CD4-positive, CD25-positive, alpha-beta regulatory T cell (primary cell): ENCODE data around the gene ETDC. TPM values are rescaled to one million over a fixed set of nuclear protein-coding genes. Genes with fewer than 3 reads are reported as not detected.
"Not testable (repeated sequence)": the region's sequence is repeated elsewhere in the genome, so short reads cannot be mapped to it uniquely, and the experiment has no call there.

ENCODE experiments used
- ATAC-seq, 2 donors: fragments of 150-1000 bp; cut with Tn5 transposase; one replicate each; pipeline ENCODE4 v1.10.0; 2021; ENCODE audit warnings: low read depth in 2 of 2, moderate number of reproducible peaks in 2 of 2, moderate library complexity in 1 of 2
- DNase-seq, 3 donors: peaks; one replicate each; pipeline versions ENCODE4 v3.0.0 to v3.0.0-alpha.2; 2012 to 2022; ENCODE audit warnings: mixed read lengths in 1 of 3
- H3K27ac ChIP-seq: one replicate; pipeline ENCODE4 v1.7.0; 2013; ENCODE audit warnings: mild to moderate bottlenecking, low read length; ENCODE audit not compliant: insufficient read depth, poor library complexity, severe bottlenecking
- H3K27me3 ChIP-seq: one replicate; pipeline ENCODE4 v1.7.0; 2013; ENCODE audit warnings: low read length; ENCODE audit not compliant: control insufficient read depth, insufficient read depth
- H3K36me3 ChIP-seq: one replicate; pipeline ENCODE4 v1.7.0; 2013; ENCODE audit warnings: mild to moderate bottlenecking, low read length, moderate library complexity; ENCODE audit not compliant: control insufficient read depth, insufficient read depth
- H3K4me1 ChIP-seq: 2 replicates; pipeline ENCODE4 v1.7.0; 2013; ENCODE audit warnings: mild to moderate bottlenecking, low read length; ENCODE audit not compliant: insufficient read depth, control insufficient read depth, poor library complexity, severe bottlenecking
- H3K4me3 ChIP-seq: one replicate; pipeline ENCODE4 v1.7.0; 2013; ENCODE audit warnings: low read depth, mild to moderate bottlenecking, low read length, moderate library complexity
- H3K9me3 ChIP-seq, 2 experiments: 1 replicate in 1 of 2; 2 replicates in 1 of 2; pipeline ENCODE4 v1.7.0; 2013; ENCODE audit warnings: low read length in 2 of 2, mild to moderate bottlenecking in 1 of 2, moderate library complexity in 1 of 2; ENCODE audit not compliant: control insufficient read depth in 2 of 2
- H3K27ac Mint-ChIP-seq, 3 donors: one replicate each; pipeline ENCODE4 v1.8.0; 2020 to 2022; ENCODE audit warnings: mild to moderate bottlenecking in 3 of 3, mixed read lengths in 3 of 3, moderate library complexity in 2 of 3
- H3K27me3 Mint-ChIP-seq: one replicate; pipeline ENCODE4 v1.8.0; 2022; ENCODE audit warnings: mild to moderate bottlenecking, mixed read lengths
- H3K36me3 Mint-ChIP-seq: one replicate; pipeline ENCODE4 v1.8.0; 2020; ENCODE audit warnings: mixed read lengths
- H3K4me1 Mint-ChIP-seq, 4 donors: one replicate each; pipeline ENCODE4 v1.8.0; 2020 to 2022; ENCODE audit warnings: mixed read lengths in 4 of 4, mild to moderate bottlenecking in 1 of 4
- H3K4me3 Mint-ChIP-seq, 4 donors: one replicate each; pipeline ENCODE4 v1.8.0; 2020 to 2022; ENCODE audit warnings: mild to moderate bottlenecking in 4 of 4, mixed read lengths in 4 of 4, moderate library complexity in 3 of 4
- H3K9me3 Mint-ChIP-seq, 7 donors: one replicate each; pipeline ENCODE4 v1.8.0; 2020 to 2022; ENCODE audit warnings: mixed read lengths in 7 of 7, mild to moderate bottlenecking in 3 of 7, moderate library complexity in 2 of 7
- polyA plus RNA-seq, 4 donors: library from polyadenylated mRNA; unstranded; fragments of 300-500 nt; fragmentation: Illumina TruSeq; gene quantifications; one replicate each; pipeline ENCODE4 v1.2.3, GENCODE V29; 2021
- total RNA-seq: library from RNA; stranded (reverse); gene quantifications from one replicate; pipeline ENCODE4 v1.2.3, GENCODE V29; 2022

ETDC gene
- total and polyA plus RNA-seq, 5 donors from 2014 or later: not detected

DNA sequence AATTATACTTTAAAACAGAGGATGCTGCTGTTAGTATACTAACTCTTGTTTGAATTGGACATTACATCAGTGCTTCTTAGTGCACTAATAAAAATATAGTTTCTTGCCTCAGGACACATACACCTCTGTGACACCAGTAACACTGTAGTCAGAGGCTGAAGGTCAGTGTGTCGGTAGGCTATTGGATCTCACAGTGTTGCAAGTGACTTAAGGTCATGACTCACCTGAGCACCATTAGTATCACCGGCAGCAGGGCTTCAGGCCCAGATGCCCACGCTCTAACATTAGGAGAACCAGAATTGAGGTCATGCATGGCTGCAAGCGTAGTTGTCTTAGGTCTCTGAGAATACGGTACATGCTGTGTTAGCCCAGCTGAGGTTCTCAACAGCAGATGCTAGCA lies 15.2 kb downstream of the ETDC start:
- no peak for ATAC-seq
- Mint-ChIP-seq H3K27me3 (no peaks in the 10 kb centered on the region), H3K4me3 (no peak overlapping the region), H3K27ac (no peak overlapping the region), H3K36me3 (peaks cover 27% of the 10 kb centered on the region), H3K4me1 (peaks cover 0 to 5% (median 1%) of the 10 kb centered on the region in 4 donors), H3K9me3 (peaks cover 0 to 24% (median 5%) of the 10 kb centered on the region in 7 donors)
- H3K36me3 ChIP-seq: peaks cover 14% of the 10 kb centered on the region
- DNase-seq: no peak
- no peaks in the 10 kb centered on the region for H3K27me3 ChIP-seq
- H3K4me1 ChIP-seq: no peaks in the 10 kb centered on the region
- peaks cover 26 to 28% of the 10 kb centered on the region in 2 experiments for H3K9me3 ChIP-seq
- no peak overlapping the region for H3K4me3 ChIP-seq
- H3K27ac ChIP-seq: no peak overlapping the region

DNA sequence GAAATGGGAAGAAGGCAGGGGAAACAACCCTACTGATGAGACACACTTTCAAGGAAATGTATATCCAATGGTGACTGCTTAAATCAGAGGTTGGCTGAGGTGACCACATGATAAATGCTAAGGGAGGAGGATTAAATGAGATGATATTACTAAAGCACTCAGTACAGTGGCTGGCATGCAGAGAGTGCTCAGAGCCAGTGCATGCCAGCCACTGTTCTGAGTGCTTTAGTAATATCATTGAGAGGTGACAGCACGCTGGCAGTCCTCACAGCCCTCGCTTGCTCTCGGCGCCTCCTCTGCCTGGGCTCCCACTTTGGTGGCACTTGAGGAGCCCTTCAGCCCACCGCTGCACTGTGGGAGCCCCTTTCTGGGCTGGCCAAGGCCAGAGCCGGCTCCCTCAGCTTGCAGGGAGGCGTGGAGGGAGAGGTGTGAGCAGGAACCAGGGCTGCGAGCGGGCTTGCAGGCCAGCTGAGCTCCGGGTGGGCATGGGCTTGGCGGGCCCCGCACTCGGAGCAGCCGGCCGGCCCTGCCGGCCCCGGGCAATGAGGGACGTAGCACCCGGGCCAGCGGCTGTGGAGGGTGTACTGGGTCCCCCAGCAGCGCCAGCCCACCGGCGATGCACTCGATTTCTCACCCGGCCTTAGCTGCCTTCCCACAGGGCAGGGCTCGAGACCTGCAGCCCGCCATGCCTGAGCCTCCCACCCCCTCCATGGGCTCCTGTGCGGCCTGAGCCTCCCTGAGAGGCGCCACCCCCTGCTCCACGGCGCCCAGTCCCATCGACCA lies 15.9 kb downstream of the ETDC start:
- H3K4me3 Mint-ChIP-seq, H3K4me3 ChIP-seq, H3K27ac Mint-ChIP-seq, DNase-seq, H3K4me1 ChIP-seq, H3K4me1 Mint-ChIP-seq, ATAC-seq, H3K27ac ChIP-seq, H3K27me3 ChIP-seq, H3K27me3 Mint-ChIP-seq: not testable (repeated sequence)
- peaks cover 0 to 23% (median 5%) of the 10 kb centered on the region in 7 donors for H3K9me3 Mint-ChIP-seq
- Histone ChIP-seq H3K36me3 (peaks cover 19% of the 10 kb centered on the region), H3K9me3 (peaks cover 24 to 28% of the 10 kb centered on the region in 2 experiments)
- peaks cover 31% of the 10 kb centered on the region for H3K36me3 Mint-ChIP-seq

DNA sequence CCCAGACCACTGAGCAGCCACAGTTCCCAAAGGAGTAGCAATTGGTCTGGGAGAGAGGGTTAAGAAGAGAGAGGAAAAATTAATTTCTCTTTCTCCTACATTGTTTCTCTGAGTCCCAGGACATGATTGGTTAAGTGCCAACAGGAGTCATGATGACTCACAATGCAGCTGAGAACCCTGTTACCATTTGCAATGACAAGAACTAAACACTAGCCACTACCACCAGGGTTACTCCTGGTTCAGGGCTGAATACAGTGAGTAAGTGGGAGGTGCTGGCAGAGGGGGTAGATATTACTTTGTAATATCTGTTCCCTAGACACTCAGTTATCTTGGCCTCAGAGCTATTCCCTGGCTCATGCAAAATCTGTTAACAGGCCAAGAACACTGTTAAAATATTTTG lies 18.0 kb downstream of the ETDC start:
- H3K9me3 ChIP-seq: peaks cover 12 to 13% of the 10 kb centered on the region in 2 experiments
- peaks cover 0 to 13% (median 2%) of the 10 kb centered on the region in 7 donors for H3K9me3 Mint-ChIP-seq
- H3K4me1 ChIP-seq: peaks cover 10% of the 10 kb centered on the region
- peaks cover 0 to 15% (median 5%) of the 10 kb centered on the region in 4 donors for H3K4me1 Mint-ChIP-seq
- H3K36me3 ChIP-seq: peaks cover 18% of the 10 kb centered on the region
- no peak overlapping the region for H3K4me3 ChIP-seq
- H3K27ac Mint-ChIP-seq: no peak overlapping the region
- ATAC-seq (no peak), DNase-seq (no peak)
- H3K27me3 Mint-ChIP-seq: no peaks in the 10 kb centered on the region
- H3K4me3 Mint-ChIP-seq: no peak overlapping the region
- no peaks in the 10 kb centered on the region for H3K27me3 ChIP-seq
- H3K27ac ChIP-seq: no peak overlapping the region
- peaks cover 21% of the 10 kb centered on the region for H3K36me3 Mint-ChIP-seq

DNA sequence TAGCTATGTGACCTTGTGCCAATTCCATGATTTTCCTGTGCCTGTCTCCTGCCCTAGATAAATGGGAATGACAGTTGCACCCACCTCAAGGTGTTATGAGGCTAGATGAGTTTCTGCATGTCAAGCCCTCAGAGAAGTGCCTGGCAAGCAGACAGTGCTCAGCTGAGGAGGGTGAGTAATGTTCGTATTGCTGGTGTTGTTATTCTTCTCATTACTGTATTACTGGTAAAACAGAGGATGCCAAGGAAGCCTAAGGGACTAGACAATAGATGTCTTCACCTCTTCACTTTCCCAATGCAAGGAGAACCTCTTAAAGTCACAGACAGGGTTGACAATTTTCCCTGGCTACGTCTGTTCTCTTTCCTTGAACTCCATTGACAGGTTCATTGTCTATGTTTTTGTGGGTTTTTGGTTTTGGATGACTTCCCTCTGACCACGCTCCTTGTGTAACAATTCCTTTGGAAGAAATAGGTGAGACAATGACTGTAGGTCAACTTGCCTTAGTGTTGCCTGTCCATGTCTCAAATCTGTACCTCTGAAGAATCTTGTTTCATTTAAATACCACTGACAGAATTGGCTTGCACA lies 19.2 kb downstream of the ETDC start:
- no peaks in the 10 kb centered on the region for H3K27me3 Mint-ChIP-seq
- Histone ChIP-seq H3K27me3 (no peaks in the 10 kb centered on the region), H3K9me3 (peaks cover 1 to 2% of the 10 kb centered on the region in 2 experiments), H3K4me3 (no peak overlapping the region), H3K36me3 (peaks cover 18% of the 10 kb centered on the region), H3K4me1 (peaks cover 10% of the 10 kb centered on the region), H3K27ac (no peak overlapping the region)
- H3K9me3 Mint-ChIP-seq: peaks cover 0 to 9% (median 2%) of the 10 kb centered on the region in 7 donors
- H3K4me1 Mint-ChIP-seq: peaks cover 7 to 25% (median 15%) of the 10 kb centered on the region in 4 donors
- no peak for ATAC-seq
- H3K4me3 Mint-ChIP-seq: no peak overlapping the region
- no peak overlapping the region for H3K27ac Mint-ChIP-seq
- H3K36me3 Mint-ChIP-seq: peaks cover 21% of the 10 kb centered on the region
- DNase-seq: no peak

DNA sequence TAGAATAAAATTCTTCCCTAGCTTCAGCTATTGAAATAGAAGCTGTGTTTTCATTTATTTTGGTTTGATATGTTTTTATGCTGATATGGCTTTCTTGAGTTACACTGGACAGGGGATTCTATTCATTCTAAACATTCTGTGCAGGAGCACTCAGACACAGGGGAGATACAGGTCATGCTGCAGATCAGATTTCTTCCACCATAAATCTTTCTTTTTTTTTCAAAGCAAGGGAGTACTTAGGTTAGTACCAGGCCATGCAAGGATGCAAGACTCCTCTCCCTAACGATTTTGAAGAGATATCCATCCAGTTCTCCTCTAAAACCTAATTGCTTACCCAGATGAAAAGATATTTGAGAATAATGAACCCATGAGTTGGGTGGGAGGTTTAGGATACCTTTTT lies 21.4 kb downstream of the ETDC start:
- DNase-seq (no peak), ATAC-seq (no peak)
- H3K36me3 ChIP-seq: peaks cover 19% of the 10 kb centered on the region
- Mint-ChIP-seq H3K4me3 (no peak overlapping the region), H3K9me3 (peaks cover 0 to 6% (median 0%) of the 10 kb centered on the region in 7 donors), H3K36me3 (peaks cover 17% of the 10 kb centered on the region), H3K4me1 (peaks cover 7 to 33% (median 24%) of the 10 kb centered on the region in 4 donors), H3K27ac (no peak overlapping the region), H3K27me3 (peaks cover 4% of the 10 kb centered on the region)
- no peaks in the 10 kb centered on the region for H3K9me3 ChIP-seq
- H3K27me3 ChIP-seq: no peaks in the 10 kb centered on the region
- H3K4me1 ChIP-seq: peaks cover 13% of the 10 kb centered on the region
- H3K27ac ChIP-seq: no peak overlapping the region
- no peak overlapping the region for H3K4me3 ChIP-seq

DNA sequence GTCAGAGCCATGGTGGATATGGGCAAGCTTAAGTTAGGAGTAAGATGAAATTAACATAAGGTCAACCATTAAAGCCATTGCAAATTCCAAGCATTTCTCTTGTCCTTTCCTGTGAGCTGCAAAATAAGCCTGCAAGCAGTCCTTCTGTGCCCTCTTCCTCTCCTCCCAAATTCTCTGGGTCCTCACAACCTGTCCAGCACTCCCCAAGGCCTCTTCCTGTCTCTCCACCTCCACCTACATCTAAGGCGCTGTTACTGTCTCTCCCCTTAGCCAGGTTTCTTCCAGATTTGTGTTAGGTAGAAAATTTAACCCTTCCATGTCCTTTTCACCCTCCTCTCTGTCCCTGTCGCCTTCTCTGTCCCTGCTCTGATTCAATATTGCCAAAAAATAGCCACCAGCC lies 22.2 kb downstream of the ETDC start:
- H3K27ac Mint-ChIP-seq: no peak overlapping the region
- peaks cover 0 to 3% (median 0%) of the 10 kb centered on the region in 7 donors for H3K9me3 Mint-ChIP-seq
- no peaks in the 10 kb centered on the region for H3K9me3 ChIP-seq
- no peaks in the 10 kb centered on the region for H3K27me3 ChIP-seq
- peak overlapping the region in 1 of 4 donors; percentile 34 for H3K4me3 Mint-ChIP-seq
- no peak overlapping the region for H3K27ac ChIP-seq
- H3K4me1 ChIP-seq: peaks cover 13% of the 10 kb centered on the region
- DNase-seq (no peak), ATAC-seq (no peak)
- H3K27me3 Mint-ChIP-seq: peaks cover 4% of the 10 kb centered on the region
- H3K36me3 ChIP-seq: peaks cover 19% of the 10 kb centered on the region
- H3K4me1 Mint-ChIP-seq: peaks cover 7 to 39% (median 28%) of the 10 kb centered on the region in 4 donors
- no peak overlapping the region for H3K4me3 ChIP-seq
- H3K36me3 Mint-ChIP-seq: peaks cover 15% of the 10 kb centered on the region

DNA sequence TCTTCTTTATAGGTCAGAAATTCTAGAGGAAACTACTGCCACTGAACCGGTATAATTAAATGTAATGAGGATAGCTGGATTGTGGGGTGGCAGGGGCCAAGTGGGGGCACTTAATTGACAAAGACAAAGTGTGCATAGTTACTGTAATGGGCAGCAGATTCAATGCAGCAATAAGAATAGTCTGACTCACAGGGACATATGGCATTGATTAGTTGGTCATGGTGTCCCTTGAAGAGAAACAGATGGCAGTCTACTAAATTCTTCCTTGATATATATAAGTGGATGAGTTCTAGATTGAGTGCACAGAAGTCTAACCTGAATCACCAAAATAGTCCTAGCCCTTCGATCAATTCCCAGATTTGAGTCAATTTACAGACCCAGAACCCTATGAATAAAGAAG lies 31.6 kb downstream of the ETDC start:
- Mint-ChIP-seq H3K36me3 (peaks cover 14% of the 10 kb centered on the region), H3K4me3 (peak overlapping the region; percentile 91 to 99 (median 94)), H3K4me1 (peaks cover 0 to 77% (median 61%) of the 10 kb centered on the region in 4 donors), H3K27me3 (peaks cover 4% of the 10 kb centered on the region), H3K9me3 (no peaks in the 10 kb centered on the region), H3K27ac (no peak overlapping the region)
- no peak overlapping the region for H3K27ac ChIP-seq
- H3K9me3 ChIP-seq: no peaks in the 10 kb centered on the region
- ATAC-seq: no peak
- peaks cover 3% of the 10 kb centered on the region for H3K36me3 ChIP-seq
- H3K4me1 ChIP-seq: peaks cover 42% of the 10 kb centered on the region
- DNase-seq: no peak
- no peaks in the 10 kb centered on the region for H3K27me3 ChIP-seq
- H3K4me3 ChIP-seq: peak overlapping the region; percentile 91
